NCI-H510A treated with DMSO at 0.1 percent for 48 hours (cell line): ENCODE data around the gene TAS2R46.
"Not testable (repeated sequence)": the region's sequence is repeated elsewhere in the genome, so short reads cannot be mapped to it uniquely, and the experiment has no call there.

Source experiments
- DNase-seq: peaks from one replicate; lab custom pipeline; 2025; lab: John Stamatoyannopoulos, UW

Gene TAS2R46

GRCh38 chr12:11039171-11039570 lies 22.9 kb downstream of the TAS2R46 start:
- no peak for DNase-seq

GRCh38 chr12:11033959-11034358 lies 28.1 kb downstream of the TAS2R46 start:
- not testable (repeated sequence) for DNase-seq

GRCh38 chr12:11031307-11031706 lies 30.8 kb downstream of the TAS2R46 start, which contains the start of gene TAS2R31:
Gene TAS2R31 (minus strand): TSS chr12:11031407. CDS start chr12:11031335, 72 bp downstream.
- no peak for DNase-seq

- no peak for DNase-seq
Observed at GRCh38 chr12:11026118-11026517, 36.0 kb downstream of the TAS2R46 start.

GRCh38 chr12:11023387-11023786 lies 38.7 kb downstream of the TAS2R46 start:
- no peak for DNase-seq

- DNase-seq = no peak
Observed at GRCh38 chr12:11022520-11022919, 39.6 kb downstream of the TAS2R46 start, which contains the start of gene TAS2R19. Gene TAS2R19 (minus strand): TSS chr12:11022620. CDS start chr12:11022571, 49 bp downstream.

GRCh38 chr12:11016937-11017336 lies 45.2 kb downstream of the TAS2R46 start:
- DNase-seq = no peak

- DNase-seq = no peak
Observed at GRCh38 chr12:11015775-11016430, 46.2 kb downstream of the TAS2R46 start.

GRCh38 chr12:11014234-11014633 lies 47.9 kb downstream of the TAS2R46 start:
- no peak for DNase-seq
